CD4-positive, alpha-beta T cell treated with Interleukin-12 subunit alpha and Interleukin-12 subunit beta, for 1 hour (primary cell): ENCODE measurements around the gene ZSWIM6.

Experiments
- DNase-seq: peaks from one replicate; pipeline ENCODE4 v3.0.0-alpha.2; 2020

The ZSWIM6 gene

DNA sequence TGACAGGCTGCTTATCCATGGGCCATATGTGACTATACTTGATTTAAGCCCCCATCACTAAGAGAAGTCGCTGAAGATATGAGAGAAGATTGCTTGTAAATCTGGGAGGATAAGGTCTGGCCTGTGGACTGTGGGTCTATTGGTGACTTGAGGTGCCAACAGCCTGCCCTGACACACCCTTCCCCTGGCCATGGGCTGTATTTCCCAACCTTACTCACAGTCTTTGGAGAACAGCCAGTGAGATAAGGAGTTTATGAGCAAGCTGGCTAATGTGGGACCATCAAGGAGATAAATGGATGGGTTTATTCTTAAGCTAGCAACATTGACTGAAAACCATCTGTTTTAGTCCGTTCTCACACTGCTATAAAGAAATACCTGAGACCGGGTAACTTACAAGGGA is 231.3 kb downstream of the ZSWIM6 start:
- DNase-seq: no peak

DNA sequence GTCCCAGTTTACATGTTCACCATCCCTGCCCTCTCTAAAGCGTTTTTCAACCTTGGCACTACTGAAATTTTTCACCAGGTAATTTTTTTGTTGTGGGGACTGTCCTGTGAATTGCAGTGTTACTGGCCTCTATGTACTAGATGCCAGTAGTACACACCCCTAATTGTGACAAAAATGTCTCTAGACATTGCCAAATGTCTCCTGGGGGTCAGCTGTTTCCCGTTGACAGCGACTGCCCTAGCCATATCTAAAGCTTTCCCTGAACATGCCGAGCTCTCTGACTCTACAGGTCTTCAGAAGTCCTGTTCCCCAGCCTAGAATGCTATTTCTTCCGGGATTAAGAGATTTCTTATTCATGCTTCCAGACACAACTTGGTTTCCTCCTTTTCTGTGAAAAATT is 235.3 kb downstream of the ZSWIM6 start:
- no peak for DNase-seq

DNA sequence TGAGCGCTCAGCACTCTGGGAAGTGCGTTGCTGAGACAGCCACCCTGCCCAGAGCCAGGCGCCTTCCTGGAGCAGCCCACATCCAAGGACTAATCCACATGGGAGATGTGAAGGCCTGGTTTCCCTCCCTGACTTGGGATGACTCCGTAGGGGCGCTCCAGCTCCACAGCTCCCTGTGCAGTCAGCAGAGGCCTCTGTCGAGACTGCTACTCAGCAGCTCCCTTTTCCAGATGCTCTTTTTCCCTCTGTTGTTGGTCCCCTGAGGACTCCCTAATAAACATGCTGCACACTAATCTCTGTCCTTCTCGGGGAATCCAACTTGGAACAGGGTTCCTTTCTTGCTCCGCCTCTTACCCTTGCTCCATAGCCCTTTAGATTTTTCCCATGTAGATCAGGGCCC is 237.3 kb downstream of the ZSWIM6 start:
- DNase-seq: no peak

DNA sequence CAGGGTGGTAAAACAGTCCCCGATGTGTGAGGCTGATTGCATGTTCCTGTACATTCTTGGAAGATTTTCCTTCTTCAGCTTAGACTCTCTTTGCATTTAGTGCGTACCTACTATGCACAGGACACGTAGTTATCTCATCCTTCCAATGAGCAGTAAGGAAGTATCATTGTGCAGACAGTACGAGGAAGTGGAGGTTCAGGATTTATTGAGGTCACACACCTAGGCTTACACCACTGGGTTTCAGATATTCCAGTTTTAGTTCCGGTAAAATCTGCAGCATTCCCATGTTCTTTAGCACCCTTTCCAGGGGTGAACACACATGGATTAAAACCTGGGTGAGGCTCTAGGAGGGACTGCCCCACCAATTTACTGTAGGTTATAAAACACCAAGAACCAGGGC is 238.7 kb downstream of the ZSWIM6 start:
- no peak for DNase-seq

DNA sequence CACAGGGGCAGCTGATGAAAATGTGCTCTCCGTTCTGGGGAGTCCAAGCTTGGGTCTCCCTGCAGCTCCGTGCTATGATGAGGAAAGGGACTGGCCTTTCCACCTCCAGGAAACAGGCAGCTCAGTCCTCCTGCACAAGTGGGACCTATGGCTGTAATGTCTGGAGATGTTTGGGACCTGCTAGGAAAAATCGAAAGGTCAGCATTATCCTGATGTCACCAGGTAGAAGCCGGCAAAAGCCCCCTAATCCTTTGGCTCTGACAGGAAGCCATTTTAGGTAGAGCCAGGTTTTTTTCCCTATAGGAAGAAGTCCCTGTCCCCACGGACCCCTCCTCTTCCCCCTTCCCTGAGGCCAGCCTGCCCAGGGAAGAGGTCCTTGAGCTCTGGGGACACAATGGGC is 240.9 kb downstream of the ZSWIM6 start:
- DNase-seq: no peak

DNA sequence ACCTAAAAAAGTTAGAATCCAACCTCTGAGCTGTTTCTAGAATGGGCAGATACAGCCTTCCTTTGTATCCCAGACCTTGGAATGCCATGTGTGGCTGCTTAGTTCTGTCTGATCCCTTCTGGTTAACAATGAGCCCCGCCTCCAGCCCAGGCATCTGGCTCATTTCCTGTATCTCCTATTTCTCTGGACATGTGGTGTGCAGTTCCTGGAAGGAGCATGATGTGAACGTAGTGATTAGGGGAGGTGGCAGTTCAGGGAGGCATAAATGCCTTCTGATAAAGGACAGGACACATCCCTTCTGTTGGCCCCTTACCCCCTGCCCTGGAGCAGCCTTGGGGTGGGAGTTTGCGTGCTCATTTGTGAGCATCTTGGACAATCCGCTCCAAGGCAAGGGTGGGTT is 243.0 kb downstream of the ZSWIM6 start:
- DNase-seq: no peak

DNA sequence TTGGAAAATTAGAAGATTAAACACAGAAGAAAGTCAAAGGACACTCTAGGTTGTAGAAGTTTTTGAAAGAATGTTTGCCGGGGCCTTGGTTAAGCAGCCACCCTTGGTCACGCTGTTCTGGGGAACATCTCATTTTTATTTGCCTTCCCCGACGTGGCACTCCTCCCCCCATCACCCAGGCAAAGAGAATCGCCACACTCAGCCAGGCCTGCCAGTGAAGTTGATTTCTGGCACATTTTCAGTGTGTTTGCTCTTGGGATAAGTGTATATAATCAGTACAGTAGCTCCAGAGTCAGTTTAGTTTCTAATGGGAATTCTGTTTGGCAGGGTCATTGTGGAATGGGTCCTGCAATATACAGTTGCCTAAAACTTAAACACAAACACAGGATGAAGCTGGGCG is 243.5 kb downstream of the ZSWIM6 start:
- DNase-seq: no peak

DNA sequence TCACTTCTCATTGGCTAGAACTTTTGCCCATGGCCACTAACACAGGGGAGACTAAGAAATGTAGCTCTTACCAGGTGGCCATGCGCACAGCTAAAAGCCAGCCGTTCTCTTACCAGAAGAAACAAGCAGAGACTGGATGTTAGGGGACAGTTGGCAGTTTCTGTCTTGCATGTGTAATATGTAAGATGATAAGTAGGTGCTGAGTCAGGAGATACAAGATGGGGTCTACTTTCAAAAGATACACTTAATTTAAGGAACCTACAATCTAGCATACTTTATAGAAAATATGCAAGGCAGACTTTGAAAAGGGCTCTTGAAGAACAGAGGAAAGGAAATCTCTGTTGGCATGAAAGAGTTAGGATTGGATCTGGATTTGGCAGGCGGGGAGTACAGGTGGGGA is 244.5 kb downstream of the ZSWIM6 start:
- DNase-seq: no peak

DNA sequence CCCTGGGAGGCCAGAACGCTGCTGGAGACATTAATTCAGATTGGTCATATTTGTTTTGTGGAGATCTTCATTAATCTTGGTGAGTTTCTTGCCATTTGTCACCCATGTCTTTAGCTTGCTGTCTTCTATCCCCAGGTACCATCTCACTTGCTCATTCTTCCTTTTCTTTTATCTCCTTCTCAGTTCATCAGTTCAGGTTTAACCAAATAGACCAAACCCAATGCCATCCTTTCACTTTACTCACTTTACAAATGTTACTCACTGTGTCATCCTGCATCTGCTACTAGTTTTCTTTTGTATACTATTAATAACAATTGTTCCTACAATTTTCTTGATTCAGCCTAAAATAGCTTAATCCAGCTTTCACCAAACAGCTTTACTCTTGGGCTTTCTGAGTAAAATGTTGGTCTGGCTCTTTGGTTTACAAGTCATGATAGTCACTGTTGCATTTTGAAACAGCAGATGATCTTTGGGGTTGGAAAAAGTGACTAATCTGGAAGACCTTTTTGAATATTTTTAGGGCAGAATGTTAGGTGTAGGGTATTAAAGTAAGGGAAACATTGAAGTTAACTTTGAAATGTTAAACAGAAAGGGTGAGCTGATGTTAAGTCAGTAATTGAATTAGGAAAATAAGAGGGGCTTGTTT is 246.9 kb downstream of the ZSWIM6 start:
- no peak for DNase-seq

DNA sequence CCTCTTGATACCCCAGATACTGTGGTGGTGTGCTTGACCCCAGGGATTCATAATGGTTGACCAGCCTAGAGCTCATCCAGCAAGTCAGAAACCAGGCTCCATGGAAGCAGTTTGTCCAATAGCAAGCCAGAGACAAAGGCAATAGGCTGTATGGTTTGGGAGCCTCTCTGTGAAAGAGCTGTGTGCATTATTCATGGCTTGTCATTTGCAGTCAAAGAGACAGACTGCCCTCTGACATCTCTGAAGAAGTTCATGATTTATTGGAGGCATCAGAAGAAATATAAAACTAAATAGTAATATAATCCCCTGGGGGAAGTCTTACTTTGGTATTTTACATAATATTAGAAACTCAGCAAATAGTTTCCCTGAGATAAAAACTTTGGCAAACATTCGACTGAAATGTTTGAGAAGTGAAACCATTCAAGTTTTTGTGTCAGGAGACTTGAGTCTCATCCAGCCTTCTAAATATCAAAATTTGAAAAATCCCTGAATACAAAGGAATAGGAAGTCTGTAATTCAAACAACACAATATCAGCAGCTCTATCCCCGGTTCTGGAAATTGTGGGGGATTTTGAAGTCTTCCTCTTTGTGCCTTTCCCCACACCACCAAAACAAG is 250.3 kb downstream of the ZSWIM6 start:
- no peak for DNase-seq

DNA sequence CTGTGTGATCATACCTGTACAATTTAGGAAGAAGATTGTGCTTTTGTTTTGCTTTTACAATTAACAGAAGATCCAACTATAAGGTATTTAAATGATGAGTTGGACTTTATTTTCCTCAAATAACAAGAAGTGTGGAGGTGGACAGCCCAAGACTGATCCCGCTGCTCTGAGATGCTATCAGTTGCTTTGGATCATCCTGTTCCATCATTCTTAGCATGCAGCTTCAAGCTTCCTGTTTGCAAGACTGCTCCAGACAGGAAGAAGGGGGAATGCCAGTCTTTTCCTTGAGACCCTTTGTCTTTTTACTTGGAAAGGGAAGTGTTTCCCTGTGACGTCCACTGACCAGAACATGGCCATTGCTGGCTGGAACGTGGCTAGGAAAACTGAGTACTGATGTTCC is 250.8 kb downstream of the ZSWIM6 start:
- DNase-seq: no peak

DNA sequence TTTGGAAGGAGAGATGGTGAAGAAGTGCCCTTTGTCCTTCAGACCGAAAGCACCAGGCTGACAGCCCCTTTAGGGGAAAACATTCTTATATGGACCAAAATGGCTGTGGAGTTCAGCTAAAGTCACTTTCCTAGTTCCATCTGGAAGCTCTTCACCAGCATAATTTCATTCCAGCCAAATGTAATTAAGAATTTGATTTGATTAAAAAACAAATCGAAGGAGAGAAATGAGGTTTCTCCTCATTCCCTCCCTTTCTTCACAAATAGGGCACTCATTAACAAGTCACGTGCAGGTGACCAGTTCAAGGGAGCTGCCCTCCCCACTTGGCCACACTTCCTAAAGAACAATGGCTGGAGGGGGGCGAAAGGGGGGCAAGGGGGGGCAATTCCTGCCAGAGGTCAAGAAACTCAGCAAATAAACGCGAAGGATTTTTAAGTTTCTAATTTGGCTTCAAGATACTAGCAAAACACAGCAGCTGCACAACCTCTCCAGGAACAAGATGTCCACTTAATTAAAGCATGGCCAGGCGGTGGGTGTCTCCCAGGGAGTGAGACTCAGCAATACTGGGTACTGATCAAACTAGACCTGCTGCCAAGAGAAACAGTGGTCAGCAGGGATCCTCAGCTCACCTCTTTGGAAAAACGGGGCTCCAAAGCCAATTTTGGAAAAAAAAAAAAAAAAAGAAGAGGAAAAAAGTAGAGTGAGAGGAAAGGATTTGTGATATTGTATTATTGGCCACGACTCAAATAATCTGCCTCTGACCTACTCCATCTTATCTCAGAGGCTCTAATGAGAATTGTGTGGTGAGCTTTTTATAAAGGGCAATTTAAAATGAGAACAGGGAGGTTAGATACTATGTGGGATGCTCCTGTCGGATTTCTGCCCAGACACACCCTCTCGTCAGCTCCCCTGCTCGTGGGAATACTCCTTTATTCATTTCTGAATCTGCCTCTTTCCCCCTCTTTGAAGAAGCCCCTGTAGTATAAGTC is 254.3 kb downstream of the ZSWIM6 start:
- DNase-seq: no peak

DNA sequence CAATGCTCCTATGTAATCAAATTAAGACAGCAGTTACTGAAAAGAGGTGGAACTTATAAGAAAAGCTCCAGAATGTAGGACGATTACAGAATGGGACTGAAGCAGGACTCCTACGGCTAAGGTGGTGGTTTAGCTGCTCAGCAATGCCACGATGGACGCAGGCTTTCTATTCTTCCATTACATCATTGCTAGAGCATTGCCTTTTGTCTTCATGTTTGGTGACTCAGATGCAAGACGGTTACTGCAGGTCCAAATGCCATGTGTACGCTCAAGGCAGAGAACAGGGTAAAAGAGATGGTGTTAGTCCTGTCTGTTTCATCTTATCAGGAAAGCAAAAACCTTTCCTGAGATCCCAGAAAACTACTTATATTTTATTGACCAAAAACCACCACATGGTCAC is 255.1 kb downstream of the ZSWIM6 start:
- DNase-seq: no peak

DNA sequence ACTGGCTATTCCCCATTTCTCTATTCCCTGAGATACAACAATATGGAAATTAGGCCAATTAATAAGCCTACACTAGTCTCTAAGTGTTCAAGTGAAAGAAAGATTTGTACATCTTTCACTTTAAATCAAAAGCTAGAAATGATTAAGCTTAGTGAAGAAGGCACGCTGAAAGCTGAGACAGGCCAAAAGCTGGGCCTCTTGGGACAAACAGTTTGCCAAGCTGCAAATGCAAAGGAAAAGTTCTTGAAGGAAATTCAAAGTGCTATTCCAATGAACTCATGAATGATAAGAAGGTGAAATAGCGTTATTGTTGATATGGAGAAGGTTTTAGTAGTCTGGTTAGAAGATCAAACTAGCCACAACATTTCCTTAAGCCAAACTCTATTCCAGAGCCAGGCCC is 256.2 kb downstream of the ZSWIM6 start:
- no peak for DNase-seq

DNA sequence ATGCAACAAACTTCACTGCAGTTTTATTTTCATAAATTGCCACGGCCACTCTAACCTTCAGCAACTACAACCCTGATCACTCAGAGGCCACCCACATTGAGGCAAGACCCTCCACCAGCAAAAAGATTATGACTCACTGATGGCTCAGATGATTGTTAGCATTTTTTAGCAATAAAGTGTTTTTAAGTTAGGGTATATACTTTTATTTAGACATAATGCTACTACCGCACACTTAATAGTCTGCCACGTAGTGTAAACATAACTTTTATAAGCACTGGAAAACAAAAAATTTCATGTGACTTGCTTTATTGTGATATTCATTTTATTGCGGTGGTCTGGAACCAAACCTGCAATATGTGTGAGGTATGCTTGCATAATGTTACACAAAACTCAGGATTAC is 257.9 kb downstream of the ZSWIM6 start:
- no peak for DNase-seq

DNA sequence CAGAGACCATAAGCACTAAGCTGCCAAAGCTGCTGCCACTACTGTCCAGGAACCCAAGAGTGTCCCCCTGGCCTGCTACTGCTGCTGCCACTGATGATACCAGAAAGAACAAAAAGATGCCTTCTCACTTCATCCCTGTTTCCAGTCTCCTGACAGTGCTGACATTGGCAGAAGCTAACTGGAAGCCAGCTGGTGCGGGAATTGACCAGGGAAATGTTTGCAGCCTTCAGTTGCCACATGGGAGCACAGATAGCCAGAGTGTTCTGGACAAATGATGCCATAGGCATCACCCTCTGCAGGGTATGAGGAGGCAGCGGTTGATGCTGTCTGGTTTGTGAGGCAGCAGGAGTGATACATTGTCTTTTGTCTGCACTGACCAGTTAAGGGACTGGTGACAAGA is 258.4 kb downstream of the ZSWIM6 start:
- DNase-seq: no peak

DNA sequence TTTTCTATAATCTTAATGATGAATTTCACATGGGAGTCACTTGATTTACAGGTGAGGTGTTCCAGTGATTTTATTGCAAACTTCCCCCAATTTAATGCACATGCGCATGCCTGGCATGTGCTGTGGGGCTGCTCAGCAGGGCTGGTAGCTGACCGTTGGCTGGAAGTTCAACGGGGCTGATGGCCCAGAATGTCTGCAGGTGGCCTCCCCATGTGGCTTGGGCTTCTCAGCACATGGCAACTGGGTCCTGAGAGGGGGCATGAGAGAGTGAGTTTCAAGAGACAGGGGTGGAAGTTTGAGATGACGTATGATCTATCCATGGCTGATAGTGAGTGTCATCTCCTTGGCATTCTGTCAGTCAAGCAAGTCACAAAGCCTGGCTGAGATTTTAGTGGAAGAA is 259.8 kb downstream of the ZSWIM6 start:
- no peak for DNase-seq

DNA sequence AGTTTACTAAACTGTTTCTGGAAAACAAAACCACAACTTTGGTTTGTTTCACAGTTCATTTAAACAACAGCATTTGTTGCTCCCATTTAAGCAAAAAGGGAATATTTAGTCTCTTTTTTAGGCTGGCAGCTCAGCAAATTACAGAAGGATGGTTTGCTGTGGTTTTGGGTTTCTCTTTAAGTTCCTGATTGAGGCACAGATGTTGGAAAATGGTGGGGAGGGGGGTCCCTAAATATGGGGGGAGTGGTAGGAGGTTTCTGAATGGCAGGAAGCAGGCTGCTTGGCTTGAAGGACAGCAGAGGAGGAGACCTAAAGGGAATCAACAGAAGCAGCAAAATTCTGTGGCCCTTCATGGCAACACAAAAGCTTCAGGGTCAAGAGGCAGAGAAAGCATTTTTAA is 263.4 kb downstream of the ZSWIM6 start:
- DNase-seq: no peak
